Mesodermal cell (in vitro differentiated cells): Measurements from ENCODE around the gene CCDC93.

Experiments used
- H3K27ac ChIP-seq: 2 replicates; pipeline ENCODE4 v1.7.0; 2013; ENCODE audit warnings: mild to moderate bottlenecking, low read depth, low read length, moderate library complexity; ENCODE audit not compliant: severe bottlenecking
- H3K36me3 ChIP-seq: 2 replicates; pipeline ENCODE4 v1.7.1; 2013; ENCODE audit warnings: mild to moderate bottlenecking, low read length, moderate library complexity; ENCODE audit not compliant: control insufficient read depth, insufficient read depth
- H3K4me1 ChIP-seq: one replicate; pipeline ENCODE4 v1.7.1; 2013; ENCODE audit warnings: mild to moderate bottlenecking, low read length; ENCODE audit not compliant: insufficient read depth, control insufficient read depth, poor library complexity, severe bottlenecking
- H3K4me3 ChIP-seq: 2 replicates; pipeline ENCODE4 v1.7.0; 2013; ENCODE audit warnings: low read length, control low read depth, mild to moderate bottlenecking; ENCODE audit not compliant: insufficient read depth, poor library complexity, severe bottlenecking; ENCODE audit errors: extremely low read depth
- H3K9me3 ChIP-seq: 2 replicates; pipeline ENCODE4 v1.7.1; 2013; ENCODE audit warnings: mild to moderate bottlenecking, low read length, moderate library complexity; ENCODE audit not compliant: control insufficient read depth
- WGBS, 2 experiments: methylation state at CpG; one replicate each; pipeline ENCODE4 v1.1.5; 2013; ENCODE audit warnings: missing lambda C conversion rate in 2 of 2; ENCODE audit not compliant: insufficient coverage in 2 of 2; 5-methylcytosine and 5-hydroxymethylcytosine counted together

The CCDC93 gene

DNA sequence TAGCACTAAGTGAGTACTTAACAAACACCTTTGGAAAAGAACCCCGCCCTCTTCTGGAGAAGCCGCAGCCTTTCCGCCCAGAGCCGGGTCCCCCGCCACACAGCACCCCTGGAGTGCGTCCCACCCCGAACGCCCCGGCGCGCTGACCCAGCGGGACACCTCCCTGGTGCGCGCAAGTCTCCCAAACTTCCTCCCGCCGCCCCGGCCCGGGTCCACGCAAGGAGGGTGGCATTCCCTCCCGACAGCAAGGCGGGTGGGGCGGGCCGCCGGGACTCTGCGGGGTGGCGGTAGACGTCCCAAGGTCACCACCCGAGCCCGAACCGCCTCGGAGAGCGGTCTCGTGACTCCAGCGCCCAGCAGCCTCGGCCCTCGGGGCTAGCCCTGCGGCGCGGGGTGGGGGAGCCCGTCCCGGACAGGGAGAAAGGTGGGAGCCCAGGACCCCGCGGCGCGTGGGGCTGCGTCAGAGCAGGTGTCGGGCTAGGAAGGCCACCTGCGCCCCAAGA lies 598 bp downstream of the CCDC93 start:
- no peak overlapping the region for H3K27ac ChIP-seq
- peaks cover 8% of the 10 kb centered on the region for H3K36me3 ChIP-seq
- H3K4me3 ChIP-seq = peak overlapping the region; percentile 91
- no peaks in the 10 kb centered on the region for H3K9me3 ChIP-seq
- 0% methylated on average over 37 to 46 of the region's 48 CpGs for WGBS, 2 experiments
- H3K4me1 ChIP-seq = peaks cover 2% of the 10 kb centered on the region

DNA sequence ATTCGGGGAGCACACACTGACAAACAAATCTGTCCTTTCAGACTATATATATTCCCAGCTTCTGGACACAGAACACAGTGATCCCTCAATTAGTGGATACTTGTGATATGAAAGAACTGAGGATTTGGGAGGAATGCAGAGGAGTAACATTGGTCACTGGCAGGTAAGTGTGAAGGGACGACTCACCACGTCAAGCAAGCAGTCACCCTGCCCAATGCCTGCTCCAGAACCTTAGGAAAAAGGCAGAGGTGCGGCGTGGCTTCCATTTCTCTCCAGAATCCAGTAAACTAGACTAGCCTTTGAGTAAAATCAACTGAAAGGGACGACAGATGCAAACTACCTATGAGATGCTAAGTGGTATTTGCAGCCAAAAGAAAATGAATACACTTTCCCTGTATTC lies 1.1 kb downstream of the CCDC93 start:
- WGBS, 2 experiments = 40 to 43% methylated on average over 3 to 5 of the region's 6 CpGs

DNA sequence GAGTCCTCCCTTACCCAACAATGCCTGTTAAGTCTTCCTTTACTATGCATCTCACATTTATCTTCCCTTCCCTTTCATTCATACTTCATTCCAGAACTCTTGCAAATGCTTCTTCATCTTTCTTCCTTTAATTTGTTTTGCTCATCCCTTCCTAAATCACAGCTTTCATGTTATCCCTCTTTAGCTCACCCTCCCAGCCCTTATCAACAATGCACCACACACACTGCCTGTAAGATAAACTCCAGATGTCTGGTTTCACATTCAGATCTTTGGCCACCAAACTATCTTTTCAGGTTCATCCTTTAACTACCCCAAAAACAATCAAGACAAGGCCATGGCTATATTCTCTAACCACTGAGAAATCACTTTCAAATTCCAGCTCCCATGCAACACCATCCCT lies 3.4 kb downstream of the CCDC93 start:
- H3K9me3 ChIP-seq = no peaks in the 10 kb centered on the region
- no peak overlapping the region for H3K27ac ChIP-seq
- no peak overlapping the region for H3K4me3 ChIP-seq
- peaks cover 2% of the 10 kb centered on the region for H3K4me1 ChIP-seq
- peaks cover 35% of the 10 kb centered on the region for H3K36me3 ChIP-seq

More for the DNA sequence above, 1.1 kb downstream of the CCDC93 start:
- no peak overlapping the region for H3K27ac ChIP-seq
- no peaks in the 10 kb centered on the region for H3K9me3 ChIP-seq
- H3K4me1 ChIP-seq = peaks cover 2% of the 10 kb centered on the region
- peaks cover 12% of the 10 kb centered on the region for H3K36me3 ChIP-seq
- H3K4me3 ChIP-seq = peak overlapping the region; percentile 91

DNA sequence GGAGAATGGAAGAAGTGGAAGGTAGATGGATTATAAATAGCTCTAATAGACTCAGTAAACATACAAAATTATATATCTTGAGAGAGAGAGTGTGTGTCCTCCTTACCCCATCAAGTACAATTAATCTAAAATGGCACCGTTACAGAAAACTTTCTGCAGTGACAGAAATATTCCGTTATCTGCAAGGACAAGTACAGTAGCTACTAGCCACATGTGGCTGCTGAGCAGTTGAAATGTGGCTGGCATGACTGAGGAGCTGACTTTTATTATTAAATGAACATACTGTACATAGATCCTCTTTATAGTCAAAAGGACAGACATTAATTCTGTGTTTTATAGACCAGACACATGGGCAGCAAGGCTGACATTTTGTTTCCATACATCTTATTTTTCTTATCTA lies 7.0 kb downstream of the CCDC93 start:
- H3K36me3 ChIP-seq = peaks cover 52% of the 10 kb centered on the region
- no peaks in the 10 kb centered on the region for H3K4me1 ChIP-seq
- no CpG with 5 or more reads among the region's 2 CpGs for WGBS, 2 experiments
- H3K9me3 ChIP-seq = no peaks in the 10 kb centered on the region
- no peak overlapping the region for H3K27ac ChIP-seq
- no peak overlapping the region for H3K4me3 ChIP-seq

DNA sequence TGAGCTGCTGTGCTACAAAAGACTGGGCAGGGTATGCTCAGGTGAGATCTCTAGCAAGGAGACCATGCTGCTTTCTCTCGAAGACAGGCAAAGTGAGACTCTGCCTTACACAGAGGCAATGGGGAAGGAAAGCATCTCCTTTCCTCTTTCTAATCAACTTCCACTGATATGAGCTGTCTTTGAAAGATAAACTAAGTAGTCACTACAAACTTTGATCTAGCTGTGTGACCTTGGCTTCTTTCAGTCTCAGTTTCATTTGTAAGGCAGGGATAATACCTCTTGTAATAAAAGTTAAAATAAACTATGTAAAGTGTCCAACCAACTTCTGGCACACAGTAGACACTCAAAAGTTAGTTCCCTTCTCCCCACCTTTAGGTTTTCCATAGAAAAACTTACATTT lies 7.5 kb downstream of the CCDC93 start:
- peaks cover 57% of the 10 kb centered on the region for H3K36me3 ChIP-seq
- H3K27ac ChIP-seq = no peak overlapping the region
- WGBS, 2 experiments = 100% methylated on average over 1 of the region's 1 CpG; no CpG with 5 or more reads in 1 of the 2 experiments
- no peaks in the 10 kb centered on the region for H3K9me3 ChIP-seq
- no peak overlapping the region for H3K4me3 ChIP-seq
- H3K4me1 ChIP-seq = no peaks in the 10 kb centered on the region

DNA sequence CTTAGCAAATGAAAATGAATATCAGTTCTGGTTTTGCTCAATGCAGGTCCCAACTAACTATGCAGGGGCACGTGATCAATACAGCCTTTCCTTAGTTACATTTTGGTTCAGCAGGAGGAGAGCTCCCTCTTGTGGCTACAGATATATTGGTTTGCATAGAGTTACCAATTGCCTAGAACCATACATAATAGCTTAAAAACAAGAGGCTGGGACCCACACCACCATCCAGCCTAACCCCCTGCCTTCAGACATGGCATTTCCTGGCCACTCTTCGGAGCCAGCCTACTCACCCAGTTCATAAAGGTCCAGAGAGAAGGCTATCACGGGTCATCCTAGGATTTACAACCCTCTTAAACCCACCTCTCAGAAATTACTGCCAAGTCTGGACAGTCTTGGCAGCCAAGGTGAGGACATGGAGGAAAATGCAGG lies 10.5 kb downstream of the CCDC93 start:
- Histone ChIP-seq H3K4me1 (no peaks in the 10 kb centered on the region), H3K36me3 (peaks cover 76% of the 10 kb centered on the region), H3K4me3 (no peak overlapping the region), H3K27ac (no peak overlapping the region), H3K9me3 (no peaks in the 10 kb centered on the region)
- 29% methylated on average over 2 of the region's 3 CpGs; no CpG with 5 or more reads in 1 of the 2 experiments for WGBS, 2 experiments

DNA sequence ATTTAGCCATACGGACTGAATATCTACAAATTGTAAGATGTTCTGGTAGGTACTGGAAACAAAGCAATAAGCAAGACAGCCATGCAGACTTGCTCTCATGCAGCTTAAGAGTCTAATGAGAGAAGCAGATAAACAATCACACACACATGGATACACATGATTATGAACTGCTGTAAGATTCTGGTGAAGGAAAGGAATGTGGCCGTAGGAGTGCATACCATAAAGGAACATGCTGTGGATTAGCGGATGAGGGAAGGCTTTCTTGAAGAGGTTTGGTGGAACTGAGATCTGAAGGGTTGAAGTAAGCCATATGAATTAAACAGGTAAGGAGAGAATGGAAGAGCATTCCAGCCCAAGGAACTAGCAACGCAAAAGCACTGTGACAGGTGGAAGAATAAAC lies 13.8 kb downstream of the CCDC93 start:
- H3K27ac ChIP-seq = no peak overlapping the region
- no peaks in the 10 kb centered on the region for H3K4me1 ChIP-seq
- H3K9me3 ChIP-seq = no peaks in the 10 kb centered on the region
- H3K4me3 ChIP-seq = no peak overlapping the region
- WGBS, 2 experiments = 87 to 92% methylated on average over 3 of the region's 4 CpGs
- H3K36me3 ChIP-seq = peaks cover 73% of the 10 kb centered on the region

DNA sequence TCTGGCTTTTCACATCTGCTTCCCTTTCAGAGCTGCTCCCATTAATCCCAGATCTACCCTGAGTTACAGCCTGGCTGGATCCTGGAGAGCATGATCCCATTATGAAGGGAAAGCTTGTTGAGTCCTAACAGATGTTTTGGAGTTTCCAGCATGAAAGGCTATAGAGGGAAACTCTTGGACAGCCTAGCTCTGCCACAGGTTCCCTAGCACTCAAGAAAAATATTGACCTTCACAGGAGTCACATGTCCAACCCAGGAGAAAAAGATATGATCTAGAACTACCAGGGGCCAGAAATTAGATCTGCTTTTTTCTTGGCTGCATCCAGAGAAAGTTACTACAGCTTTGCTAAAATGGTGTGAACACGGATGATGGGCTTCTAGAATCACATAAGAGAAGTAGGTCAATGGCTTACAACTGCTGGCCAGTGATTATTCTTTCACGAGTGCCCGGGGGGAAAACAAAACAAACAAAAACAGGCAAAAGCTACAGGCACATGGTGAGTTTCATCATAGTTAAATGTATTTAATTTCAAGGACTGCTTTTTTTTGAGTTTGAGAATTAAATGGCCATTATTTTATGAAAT lies 15.9 kb downstream of the CCDC93 start:
- Histone ChIP-seq H3K36me3 (peaks cover 82% of the 10 kb centered on the region), H3K9me3 (no peaks in the 10 kb centered on the region)

DNA sequence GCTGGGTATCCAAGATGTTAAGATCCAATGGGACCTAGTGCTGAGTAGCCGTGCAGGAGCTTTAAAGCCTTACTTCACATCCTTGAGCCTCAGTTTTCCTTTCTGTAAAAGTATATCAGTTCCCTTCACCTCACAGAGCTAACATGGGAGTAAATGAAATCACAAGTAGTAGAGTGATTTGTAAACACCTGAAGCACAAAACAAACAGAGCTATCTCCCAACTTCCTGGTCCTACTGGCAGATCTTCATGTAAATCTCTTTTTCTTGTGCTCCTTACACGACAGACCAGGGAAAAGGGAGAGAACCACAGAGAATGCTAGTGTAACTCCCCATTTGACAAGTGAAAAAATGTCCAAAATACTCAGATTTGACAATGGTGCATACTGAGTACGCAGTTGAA lies 17.3 kb downstream of the CCDC93 start:
- Histone ChIP-seq H3K4me1 (no peaks in the 10 kb centered on the region), H3K36me3 (peaks cover 77% of the 10 kb centered on the region), H3K9me3 (no peaks in the 10 kb centered on the region), H3K27ac (no peak overlapping the region), H3K4me3 (no peak overlapping the region)
- WGBS, 2 experiments = 100% methylated on average over 2 to 3 of the region's 3 CpGs

More for the DNA sequence above, 15.9 kb downstream of the CCDC93 start:
- Histone ChIP-seq H3K4me1 (no peaks in the 10 kb centered on the region), H3K27ac (no peak overlapping the region), H3K4me3 (no peak overlapping the region)
- WGBS, 2 experiments = 85 to 100% methylated on average over 1 to 3 of the region's 3 CpGs

DNA sequence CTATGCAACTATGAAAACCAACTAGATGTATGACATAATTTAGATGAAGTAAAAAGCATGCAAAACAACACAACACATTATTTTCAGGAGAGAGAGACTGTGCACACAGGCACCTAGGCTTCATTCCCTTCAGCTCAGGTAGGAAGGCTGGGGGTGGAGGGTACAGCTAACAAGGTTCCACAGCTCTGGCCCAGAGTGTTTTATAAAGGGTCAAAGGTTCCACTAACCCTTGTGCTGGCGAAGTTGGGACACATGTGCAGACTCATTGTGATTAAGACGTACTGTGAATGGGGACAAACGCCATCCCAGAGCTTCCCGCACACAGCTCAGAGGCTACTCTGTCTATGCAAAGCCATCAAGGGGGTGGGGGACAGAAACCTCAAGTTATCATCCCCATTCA lies 19.1 kb downstream of the CCDC93 start:
- H3K27ac ChIP-seq = no peak overlapping the region
- H3K4me3 ChIP-seq = no peak overlapping the region
- H3K4me1 ChIP-seq = no peaks in the 10 kb centered on the region
- WGBS, 2 experiments = 62 to 78% methylated on average over 2 to 3 of the region's 4 CpGs
- H3K9me3 ChIP-seq = no peaks in the 10 kb centered on the region
- peaks cover 67% of the 10 kb centered on the region for H3K36me3 ChIP-seq

DNA sequence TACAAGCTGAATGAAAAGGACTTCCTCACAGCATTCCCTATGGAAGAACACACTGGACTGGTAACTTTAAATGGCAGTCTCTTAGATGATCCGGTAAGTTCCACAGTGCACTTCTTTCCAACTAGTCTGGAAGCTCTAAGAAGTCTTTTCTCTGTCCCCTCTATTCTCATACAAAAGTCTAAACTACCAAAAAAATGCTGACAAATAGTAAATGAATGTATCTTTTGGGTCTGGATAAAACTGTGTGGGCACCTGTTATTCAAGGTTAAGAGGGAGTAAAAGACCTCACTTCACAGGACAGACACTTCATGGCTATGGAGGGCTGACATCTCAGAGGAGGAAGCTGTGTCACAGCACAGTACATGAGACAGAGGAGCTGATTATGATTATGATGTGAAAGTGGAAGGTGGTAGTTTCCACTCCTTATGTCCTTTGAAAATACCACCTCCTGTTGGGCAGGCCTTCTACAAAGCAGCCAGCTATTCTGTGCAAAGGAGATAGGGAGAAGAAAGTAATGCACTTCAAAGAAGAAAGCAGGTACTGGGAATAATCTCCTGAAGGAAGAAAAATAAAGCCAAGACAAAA lies 23.9 kb downstream of the CCDC93 start:
- H3K4me1 ChIP-seq = no peaks in the 10 kb centered on the region
- H3K4me3 ChIP-seq = no peak overlapping the region
- 100% methylated on average over 1 of the region's 1 CpG; no CpG with 5 or more reads in 1 of the 2 experiments for WGBS, 2 experiments
- H3K27ac ChIP-seq = no peak overlapping the region
- H3K36me3 ChIP-seq = peaks cover 33% of the 10 kb centered on the region
- H3K9me3 ChIP-seq = no peaks in the 10 kb centered on the region
